Stomach (tissue), 9 donors: Measurements from ENCODE around the gene RPP25L. TPM values are rescaled to one million over a fixed set of nuclear protein-coding genes. Genes with fewer than 3 reads are reported as not detected.
A peak's percentile ranks its signal among the peaks of the same experiment; 100 is the strongest.

ENCODE experiments used
- DNase-seq, 2 donors: peaks; one replicate each; pipeline versions ENCODE4 v3.0.0 to v3.0.0-alpha.2; 2013 to 2019
- H3K27ac ChIP-seq, 5 donors: fragments of 200-600 bp in 4 of 5; sonication (generic) in 4 of 5; one replicate each; pipeline ENCODE4 v1.5.1; 2013 to 2019; ENCODE audit warnings: mild to moderate bottlenecking in 1 of 5, moderate library complexity in 1 of 5
- H3K27me3 ChIP-seq, 3 donors: fragments of 200-600 bp; sonication (generic); one replicate each; pipeline ENCODE4 v1.5.1; 2017 to 2019; ENCODE audit warnings: mixed run types in 1 of 3
- H3K36me3 ChIP-seq, 4 donors: fragments of 200-600 bp; sonication (generic); 1 replicate in 3 of 4; 2 replicates in 1 of 4; pipeline ENCODE4 v1.5.1; 2016 to 2019
- H3K4me1 ChIP-seq, 4 donors: fragments of 200-600 bp; sonication (generic); one replicate each; pipeline ENCODE4 v1.5.1; 2016 to 2019
- H3K4me3 ChIP-seq, 4 donors: fragments of 200-600 bp; sonication (generic) in 3 of 4; one replicate each; pipeline ENCODE4 v1.5.1; 2016 to 2019; ENCODE audit warnings: mild to moderate bottlenecking in 1 of 4
- H3K9me3 ChIP-seq, 4 donors: fragments of 200-600 bp; sonication (generic); one replicate each; pipeline ENCODE4 v1.5.1; 2016 to 2019
- EP300 ChIP-seq: sonication (generic); formaldehyde crosslinking; IDR thresholded peaks from one replicate; pipeline ENCODE4 v1.6.1; 2017; ENCODE audit warnings: antibody characterized with exemption
- POLR2A ChIP-seq, 4 donors: fragments of 450-650 bp; IDR thresholded peaks; one replicate each; pipeline ENCODE4 v1.6.1; 2016; ENCODE audit warnings: antibody characterized with exemption in 4 of 4, control low read depth in 2 of 4, mild to moderate bottlenecking in 1 of 4, moderate library complexity in 1 of 4
- POLR2AphosphoS5 ChIP-seq, 3 donors: sonication (generic); formaldehyde crosslinking; IDR thresholded peaks; one replicate each; pipeline ENCODE4 v1.6.1; 2016; ENCODE audit warnings: antibody characterized with exemption in 3 of 3
- WGBS, 5 donors: extraction: QIAGEN DNeasy Blood & Tissue Kit in 3 of 5; methylation state at CpG; one replicate each; pipeline versions ENCODE4 v1.1.5 to v1.1.7; 2013 to 2018; 5-methylcytosine and 5-hydroxymethylcytosine counted together
- intact Hi-C: fragments of 100-400 bp; cut with DNase I; formaldehyde crosslinking; loops from one replicate; pipeline ENCODE4 v1.15.1; 2023; ENCODE audit warnings: low total_unique reads
- polyA plus RNA-seq, 3 donors: library from polyadenylated mRNA; stranded (reverse); fragments of 200-250 nt; gene quantifications; one replicate each; pipeline ENCODE4 v1.2.3, GENCODE V29; 2013
- total RNA-seq, 5 donors: library from RNA; depleted of rRNA; stranded (reverse); fragments of >200 nt; gene quantifications; one replicate each; pipeline versions ENCODE4 v1.1.0 to v1.2.3, GENCODE V29; 2014 to 2016
- TF ChIP-seq, protein P1 (sequence below), 7 experiments: fragments of 450-650 bp in 4 of 7; fragments of 200-600 bp in 3 of 7; sonication (generic) in 3 of 7; IDR thresholded peaks; one replicate each; pipeline ENCODE4 v1.5.1; 2016 to 2019; ENCODE audit warnings: antibody characterized with exemption in 7 of 7, control low read depth in 2 of 7, mild to moderate bottlenecking in 1 of 7
- donor health status: healthy with polysubstance abuse.
- donor health status: Bipolar disorder and iron deficiency.
- donor health status: healthy.

RPP25L gene
- total and polyA plus RNA-seq, 8 donors = 2.9 to 49.5 (median 33.4) TPM

- no peak overlapping the region for H3K4me3 ChIP-seq
- H3K27ac ChIP-seq = no peak overlapping the region
- WGBS, 5 donors = 54 to 61% (median 56%) methylated on average over 5 of the region's 5 CpGs
- no peak for DNase-seq
- TF ChIP-seq, protein P1, sequence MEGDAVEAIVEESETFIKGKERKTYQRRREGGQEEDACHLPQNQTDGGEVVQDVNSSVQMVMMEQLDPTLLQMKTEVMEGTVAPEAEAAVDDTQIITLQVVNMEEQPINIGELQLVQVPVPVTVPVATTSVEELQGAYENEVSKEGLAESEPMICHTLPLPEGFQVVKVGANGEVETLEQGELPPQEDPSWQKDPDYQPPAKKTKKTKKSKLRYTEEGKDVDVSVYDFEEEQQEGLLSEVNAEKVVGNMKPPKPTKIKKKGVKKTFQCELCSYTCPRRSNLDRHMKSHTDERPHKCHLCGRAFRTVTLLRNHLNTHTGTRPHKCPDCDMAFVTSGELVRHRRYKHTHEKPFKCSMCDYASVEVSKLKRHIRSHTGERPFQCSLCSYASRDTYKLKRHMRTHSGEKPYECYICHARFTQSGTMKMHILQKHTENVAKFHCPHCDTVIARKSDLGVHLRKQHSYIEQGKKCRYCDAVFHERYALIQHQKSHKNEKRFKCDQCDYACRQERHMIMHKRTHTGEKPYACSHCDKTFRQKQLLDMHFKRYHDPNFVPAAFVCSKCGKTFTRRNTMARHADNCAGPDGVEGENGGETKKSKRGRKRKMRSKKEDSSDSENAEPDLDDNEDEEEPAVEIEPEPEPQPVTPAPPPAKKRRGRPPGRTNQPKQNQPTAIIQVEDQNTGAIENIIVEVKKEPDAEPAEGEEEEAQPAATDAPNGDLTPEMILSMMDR (IDR thresholded peaks at IDR 0.05) = no peak
- TF ChIP-seq POLR2AphosphoS5 (IDR thresholded peaks at IDR 0.05) (no peak), EP300 (no peak), POLR2A (IDR thresholded peaks at IDR 0.05) (no peak)
- intact Hi-C loops = no loop called here
- H3K4me1 ChIP-seq = peaks cover 29 to 45% (median 39%) of the 10 kb centered on the region in 4 donors
- peaks cover 0 to 17% (median 9%) of the 10 kb centered on the region in 4 donors for H3K36me3 ChIP-seq
- peaks cover 0 to 31% (median 29%) of the 10 kb centered on the region in 3 donors for H3K27me3 ChIP-seq
- no peaks in the 10 kb centered on the region for H3K9me3 ChIP-seq
Measured at GRCh38 chr9:34633166-34633565, 21.3 kb upstream of the RPP25L start.

GRCh38 chr9:34630402-34631154, 18.7 kb upstream of the RPP25L start:
- no peak overlapping the region for H3K27ac ChIP-seq
- H3K4me1 ChIP-seq = peaks cover 12 to 27% (median 18%) of the 10 kb centered on the region in 4 donors
- 19 to 31% (median 28%) methylated on average over 5 of the region's 5 CpGs for WGBS, 5 donors
- TF ChIP-seq POLR2AphosphoS5 (IDR thresholded peaks at IDR 0.05) = no peak
- H3K9me3 ChIP-seq = no peaks in the 10 kb centered on the region
- H3K36me3 ChIP-seq = peaks cover 0 to 13% (median 8%) of the 10 kb centered on the region in 4 donors
- no peak for DNase-seq
- intact Hi-C loops = no loop called here
- H3K27me3 ChIP-seq = peaks cover 21 to 57% (median 53%) of the 10 kb centered on the region in 3 donors
- no peak overlapping the region for H3K4me3 ChIP-seq

- TF ChIP-seq POLR2AphosphoS5 (IDR thresholded peaks at IDR 0.05) (no peak), POLR2A (IDR thresholded peaks at IDR 0.05) (no peak), EP300 (no peak)
- H3K9me3 ChIP-seq = no peaks in the 10 kb centered on the region
- WGBS, 5 donors = 22 to 36% (median 24%) methylated on average over 5 of the region's 5 CpGs
- DNase-seq = no peak
- intact Hi-C loops = no loop called here
- peaks cover 21 to 68% (median 65%) of the 10 kb centered on the region in 3 donors for H3K27me3 ChIP-seq
- H3K27ac ChIP-seq = no peak overlapping the region
- peaks cover 0 to 2% (median 0%) of the 10 kb centered on the region in 4 donors for H3K36me3 ChIP-seq
- H3K4me1 ChIP-seq = peaks cover 12 to 26% (median 18%) of the 10 kb centered on the region in 4 donors
- H3K4me3 ChIP-seq = peak overlapping the region in 3 of 4 donors; percentile 46 to 57 (median 46)
Measured at GRCh38 chr9:34629491-34629808, 17.6 kb upstream of the RPP25L start.

- peaks cover 23 to 74% (median 70%) of the 10 kb centered on the region in 3 donors for H3K27me3 ChIP-seq
- peaks cover 13 to 27% (median 21%) of the 10 kb centered on the region in 4 donors for H3K4me1 ChIP-seq
- peak within 1 kb of the TSS in 1 of 5 donors; percentile 6 for H3K27ac ChIP-seq
- no peaks in the 10 kb centered on the region for H3K36me3 ChIP-seq
- intact Hi-C loops = no loop called here
- peak; percentile 61 to 79 for DNase-seq
- WGBS, 5 donors = 1 to 2% (median 2%) methylated on average over 40 to 69 of the region's 69 CpGs
- H3K4me3 ChIP-seq = peak within 1 kb of the TSS; percentile 46 to 57 (median 46)
- no peaks in the 10 kb centered on the region for H3K9me3 ChIP-seq
- TF ChIP-seq, protein P1 (IDR thresholded peaks at IDR 0.05) = no peak
- TF ChIP-seq POLR2AphosphoS5 (IDR thresholded peaks at IDR 0.05) (no peak), POLR2A (IDR thresholded peaks at IDR 0.05) (no peak), EP300 (no peak)
Measured at GRCh38 chr9:34628656-34629490, 17.0 kb upstream of the RPP25L start, which contains the start of gene ARID3C. TSS of gene ARID3C (minus strand) at chr9:34629066. CDS start at chr9:34628014, 1,052 bp downstream.
